ENCODE measurements around the gene MPRIP.
A peak's percentile ranks its signal among the peaks of the same experiment; 100 is the strongest.
"Not testable (repeated sequence)": the region's sequence is repeated elsewhere in the genome, so short reads cannot be mapped to it uniquely, and the experiment has no call there.

Gene MPRIP

GRCh38 chr17:17004251-17004996 lies 37.8 kb upstream of the MPRIP start:
- no peaks in the 10 kb centered on the region for H3K79me2 ChIP-seq
- no peak overlapping the region for H2AFZ ChIP-seq
- H3K4me1 ChIP-seq = no peaks in the 10 kb centered on the region
- no peaks in the 10 kb centered on the region for H3K27me3 ChIP-seq (ENCODE audit: control insufficient read depth, insufficient read depth, low read length)
- no peak for TF ChIP-seq CTCF (IDR thresholded peaks at IDR 0.05)
- no peaks in the 10 kb centered on the region for H3K36me3 ChIP-seq (ENCODE audit: control insufficient read depth, insufficient read depth, low read length)
- no peak overlapping the region for H3K9ac ChIP-seq
- no peaks in the 10 kb centered on the region for H3K9me3 ChIP-seq (ENCODE audit: control insufficient read depth, low read length)
- H3K4me3 ChIP-seq (ENCODE audit: low read depth, low read length) = no peak overlapping the region
- H3K27ac ChIP-seq = no peak overlapping the region
- no peak overlapping the region for H3K4me2 ChIP-seq (ENCODE audit: low read length)

- not testable (repeated sequence) for H3K9me3 ChIP-seq (ENCODE audit: control insufficient read depth, low read length)
Measured at GRCh38 chr17:17004997-17005614, 37.2 kb upstream of the MPRIP start.

GRCh38 chr17:17007891-17008290 lies 34.4 kb upstream of the MPRIP start:
- not testable (repeated sequence) for H3K27ac ChIP-seq; H3K27me3 ChIP-seq (ENCODE audit: control insufficient read depth, insufficient read depth, low read length); H2AFZ ChIP-seq; H3K9me3 ChIP-seq (ENCODE audit: control insufficient read depth, low read length); H3K4me3 ChIP-seq (ENCODE audit: low read depth, low read length); H3K36me3 ChIP-seq (ENCODE audit: control insufficient read depth, insufficient read depth, low read length); H3K4me1 ChIP-seq; H3K79me2 ChIP-seq; H3K9ac ChIP-seq; H3K4me2 ChIP-seq (ENCODE audit: low read length)

More at GRCh38 chr17:17004997-17005614, 37.2 kb upstream of the MPRIP start:
- H3K79me2 ChIP-seq; H3K4me1 ChIP-seq; H3K36me3 ChIP-seq (ENCODE audit: control insufficient read depth, insufficient read depth, low read length); H3K9ac ChIP-seq; H2AFZ ChIP-seq; H3K4me3 ChIP-seq (ENCODE audit: low read depth, low read length); H3K27ac ChIP-seq; H3K4me2 ChIP-seq (ENCODE audit: low read length); H3K27me3 ChIP-seq (ENCODE audit: control insufficient read depth, insufficient read depth, low read length): not testable (repeated sequence)

GRCh38 chr17:17008621-17009397 lies 33.4 kb upstream of the MPRIP start:
- H3K9ac ChIP-seq; H3K4me2 ChIP-seq (ENCODE audit: low read length); H3K4me1 ChIP-seq; H3K9me3 ChIP-seq (ENCODE audit: control insufficient read depth, low read length); H3K4me3 ChIP-seq (ENCODE audit: low read depth, low read length); H3K27ac ChIP-seq; H3K27me3 ChIP-seq (ENCODE audit: control insufficient read depth, insufficient read depth, low read length); H2AFZ ChIP-seq; H3K79me2 ChIP-seq; H3K36me3 ChIP-seq (ENCODE audit: control insufficient read depth, insufficient read depth, low read length): not testable (repeated sequence)

GRCh38 chr17:17009972-17010371 lies 32.3 kb upstream of the MPRIP start:
- not testable (repeated sequence) for H3K9me3 ChIP-seq (ENCODE audit: control insufficient read depth, low read length); H3K9ac ChIP-seq; H3K79me2 ChIP-seq; H3K4me3 ChIP-seq (ENCODE audit: low read depth, low read length); H3K4me2 ChIP-seq (ENCODE audit: low read length); H3K4me1 ChIP-seq; H2AFZ ChIP-seq; H3K36me3 ChIP-seq (ENCODE audit: control insufficient read depth, insufficient read depth, low read length); H3K27me3 ChIP-seq (ENCODE audit: control insufficient read depth, insufficient read depth, low read length); H3K27ac ChIP-seq
- peak; percentile 7 for TF ChIP-seq CTCF (IDR thresholded peaks at IDR 0.05)

GRCh38 chr17:17010545-17011034 lies 31.7 kb upstream of the MPRIP start:
- H3K4me2 ChIP-seq (ENCODE audit: low read length); H3K36me3 ChIP-seq (ENCODE audit: control insufficient read depth, insufficient read depth, low read length); H3K9me3 ChIP-seq (ENCODE audit: control insufficient read depth, low read length); H3K4me1 ChIP-seq; H3K4me3 ChIP-seq (ENCODE audit: low read depth, low read length); H2AFZ ChIP-seq; H3K27ac ChIP-seq; H3K9ac ChIP-seq; H3K27me3 ChIP-seq (ENCODE audit: control insufficient read depth, insufficient read depth, low read length); H3K79me2 ChIP-seq: not testable (repeated sequence)

- H3K4me3 ChIP-seq (ENCODE audit: low read depth, low read length); H3K4me1 ChIP-seq; H3K36me3 ChIP-seq (ENCODE audit: control insufficient read depth, insufficient read depth, low read length); H3K9me3 ChIP-seq (ENCODE audit: control insufficient read depth, low read length); H3K9ac ChIP-seq; H3K79me2 ChIP-seq; H3K27me3 ChIP-seq (ENCODE audit: control insufficient read depth, insufficient read depth, low read length); H3K4me2 ChIP-seq (ENCODE audit: low read length); H2AFZ ChIP-seq; H3K27ac ChIP-seq: not testable (repeated sequence)
Measured at GRCh38 chr17:17011043-17011907, 31.0 kb upstream of the MPRIP start.

- H3K9ac ChIP-seq; H3K36me3 ChIP-seq (ENCODE audit: control insufficient read depth, insufficient read depth, low read length); H3K79me2 ChIP-seq; H3K4me2 ChIP-seq (ENCODE audit: low read length); H3K9me3 ChIP-seq (ENCODE audit: control insufficient read depth, low read length); H2AFZ ChIP-seq; H3K27me3 ChIP-seq (ENCODE audit: control insufficient read depth, insufficient read depth, low read length); H3K4me3 ChIP-seq (ENCODE audit: low read depth, low read length); H3K27ac ChIP-seq: not testable (repeated sequence)
- peaks cover 23% of the 10 kb centered on the region for H3K4me1 ChIP-seq
Measured at GRCh38 chr17:17013828-17014747, 28.2 kb upstream of the MPRIP start.
